ENCODE data around the gene AP3M1. TPM values are rescaled to one million over a fixed set of nuclear protein-coding genes. Genes with fewer than 3 reads are reported as not detected.
A peak's percentile ranks its signal among the peaks of the same experiment; 100 is the strongest.

The AP3M1 gene, protein sequence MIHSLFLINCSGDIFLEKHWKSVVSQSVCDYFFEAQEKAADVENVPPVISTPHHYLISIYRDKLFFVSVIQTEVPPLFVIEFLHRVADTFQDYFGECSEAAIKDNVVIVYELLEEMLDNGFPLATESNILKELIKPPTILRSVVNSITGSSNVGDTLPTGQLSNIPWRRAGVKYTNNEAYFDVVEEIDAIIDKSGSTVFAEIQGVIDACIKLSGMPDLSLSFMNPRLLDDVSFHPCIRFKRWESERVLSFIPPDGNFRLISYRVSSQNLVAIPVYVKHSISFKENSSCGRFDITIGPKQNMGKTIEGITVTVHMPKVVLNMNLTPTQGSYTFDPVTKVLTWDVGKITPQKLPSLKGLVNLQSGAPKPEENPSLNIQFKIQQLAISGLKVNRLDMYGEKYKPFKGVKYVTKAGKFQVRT
- total RNA-seq, result 10 to 100 TPM; 35.4 to 42.2 TPM

DNA sequence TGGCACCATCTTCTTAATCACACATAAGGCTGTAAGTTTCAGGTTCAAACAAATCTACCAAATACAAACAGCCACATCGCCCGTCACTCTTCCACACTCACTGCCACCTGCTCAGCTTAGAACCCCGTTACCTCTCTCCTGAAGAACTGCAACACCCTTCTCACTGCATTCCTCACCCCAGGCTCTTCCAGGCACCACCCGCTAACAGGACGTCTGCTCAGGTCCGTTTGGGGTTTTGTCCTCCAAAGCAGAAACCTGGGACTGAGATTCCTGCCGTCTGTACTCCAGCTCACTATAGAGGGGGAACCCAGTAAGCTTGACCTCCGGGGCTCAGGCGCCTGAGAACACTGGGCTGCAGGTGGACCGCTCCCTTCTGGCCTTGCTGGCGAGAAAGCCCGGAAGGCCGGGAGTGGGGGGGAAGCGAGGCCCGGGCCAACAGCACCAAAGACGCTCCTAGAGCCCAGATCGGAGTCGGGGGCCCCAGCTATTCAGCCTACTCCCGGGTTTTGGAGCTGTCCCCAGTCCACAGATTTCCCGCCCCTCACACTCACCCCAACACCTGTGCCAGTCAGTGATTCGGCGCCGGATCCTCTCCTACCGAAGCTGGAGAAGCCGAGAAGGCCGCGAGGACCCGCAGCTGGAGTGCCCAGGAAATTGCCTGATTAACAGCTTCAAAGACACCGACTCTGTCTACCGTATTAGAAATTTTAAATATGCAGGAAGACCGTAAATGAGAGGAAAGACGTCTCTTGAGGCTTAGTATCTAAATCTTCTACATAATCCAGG is at the start of gene AP3M1:
TSS of gene AP3M1 (minus strand) at position 625 of the 786 bp plus-strand sequence. CDS start 12,449 bp downstream, outside the sequence.
- ChIA-PET POLR2A (interaction anchor here (0.6 to 2.1 kb wide), 17 partner anchors 8 to 518 kb away, joined by 3 to 9 read pairs (median 4); no protein-coding TSS in a partner anchor), CTCF (interaction anchor here (0.7 to 2.5 kb wide), 7 partner anchors 13 to 950 kb away, joined by 3 to 12 read pairs (median 3); no protein-coding TSS in a partner anchor)
- Mint-ChIP-seq H3K27ac (no peak within 1 kb of the TSS), H3K27me3 (no peaks in the 10 kb centered on the region), H3K9me3 (no peaks in the 10 kb centered on the region), H3K36me3 (ENCODE audit: low read depth) (peaks cover 21% of the 10 kb centered on the region), H3K4me3 (no peak within 1 kb of the TSS), H3K4me1 (ENCODE audit: low read depth) (peaks cover 33% of the 10 kb centered on the region)
- peak; percentile 67 for ATAC-seq
- intact Hi-C loops (cut with micrococcal nuclease), result no loop called here
- TF ChIP-seq, protein P1, sequence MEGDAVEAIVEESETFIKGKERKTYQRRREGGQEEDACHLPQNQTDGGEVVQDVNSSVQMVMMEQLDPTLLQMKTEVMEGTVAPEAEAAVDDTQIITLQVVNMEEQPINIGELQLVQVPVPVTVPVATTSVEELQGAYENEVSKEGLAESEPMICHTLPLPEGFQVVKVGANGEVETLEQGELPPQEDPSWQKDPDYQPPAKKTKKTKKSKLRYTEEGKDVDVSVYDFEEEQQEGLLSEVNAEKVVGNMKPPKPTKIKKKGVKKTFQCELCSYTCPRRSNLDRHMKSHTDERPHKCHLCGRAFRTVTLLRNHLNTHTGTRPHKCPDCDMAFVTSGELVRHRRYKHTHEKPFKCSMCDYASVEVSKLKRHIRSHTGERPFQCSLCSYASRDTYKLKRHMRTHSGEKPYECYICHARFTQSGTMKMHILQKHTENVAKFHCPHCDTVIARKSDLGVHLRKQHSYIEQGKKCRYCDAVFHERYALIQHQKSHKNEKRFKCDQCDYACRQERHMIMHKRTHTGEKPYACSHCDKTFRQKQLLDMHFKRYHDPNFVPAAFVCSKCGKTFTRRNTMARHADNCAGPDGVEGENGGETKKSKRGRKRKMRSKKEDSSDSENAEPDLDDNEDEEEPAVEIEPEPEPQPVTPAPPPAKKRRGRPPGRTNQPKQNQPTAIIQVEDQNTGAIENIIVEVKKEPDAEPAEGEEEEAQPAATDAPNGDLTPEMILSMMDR (IDR thresholded peaks at IDR 0.05), result no peak
- peak; percentile 86 for DNase-seq

DNA sequence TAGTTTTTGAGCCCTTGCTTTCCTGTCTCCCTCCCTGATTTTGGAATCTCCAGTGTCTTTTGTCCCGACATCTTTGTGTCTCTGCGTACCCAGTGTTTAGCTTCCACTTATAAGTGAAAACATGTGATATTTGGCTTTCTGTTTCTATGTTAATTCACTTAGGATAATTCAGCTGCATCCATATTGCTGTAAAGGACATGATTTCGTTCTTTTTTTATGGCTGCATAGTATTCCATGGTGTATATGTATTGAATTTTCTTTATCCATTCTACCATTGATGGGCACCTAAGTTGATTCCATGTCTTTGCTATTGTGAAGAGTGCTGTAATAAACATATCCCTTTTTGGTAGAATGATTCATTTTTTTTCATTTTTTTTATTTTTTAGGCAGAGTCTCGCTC is 48.7 kb upstream of the AP3M1 start:
- Mint-ChIP-seq H3K27me3 (no peaks in the 10 kb centered on the region), H3K4me1 (ENCODE audit: low read depth) (peaks cover 17% of the 10 kb centered on the region), H3K36me3 (ENCODE audit: low read depth) (peaks cover 18% of the 10 kb centered on the region), H3K4me3 (no peak overlapping the region), H3K9me3 (peaks cover 3% of the 10 kb centered on the region), H3K27ac (no peak overlapping the region)
- intact Hi-C loops (cut with micrococcal nuclease), result no loop called here
- ATAC-seq (no peak), DNase-seq (no peak)
- TF ChIP-seq, protein P1 (IDR thresholded peaks at IDR 0.05), result no peak
- CTCF ChIA-PET, result interaction anchor here (1.3 kb wide), 1 partner anchor 15 kb away, joined by 3 read pairs; no protein-coding TSS in a partner anchor
- POLR2A ChIA-PET, result interaction anchor here (0.7 to 2.1 kb wide), 2 partner anchors 9 to 20 kb away, joined by 3 to 5 read pairs; no protein-coding TSS in a partner anchor

DNA sequence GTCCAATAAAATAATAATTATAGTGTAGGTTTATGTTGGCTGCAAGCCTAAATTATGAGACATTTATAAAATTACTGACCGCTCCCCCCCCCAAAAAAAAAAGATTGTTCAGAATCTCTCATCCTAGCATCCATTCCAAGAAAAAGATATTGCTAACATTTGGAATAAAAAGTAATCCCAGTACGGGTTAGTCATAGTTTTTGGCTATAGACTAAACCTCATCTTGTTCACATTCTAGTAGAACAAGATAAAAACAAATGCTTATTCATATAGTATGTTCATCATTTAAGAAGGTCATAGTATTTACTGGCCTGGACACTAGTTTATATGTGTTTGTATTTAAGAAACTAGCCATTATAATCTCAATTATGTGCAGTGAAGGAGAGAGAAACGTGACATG is 44.4 kb upstream of the AP3M1 start:
- H3K9me3 Mint-ChIP-seq, result peaks cover 3% of the 10 kb centered on the region
- H3K27ac Mint-ChIP-seq, result no peak overlapping the region
- intact Hi-C loops (cut with micrococcal nuclease), result no loop called here
- DNase-seq (no peak), ATAC-seq (no peak)
- peaks cover 4% of the 10 kb centered on the region for H3K36me3 Mint-ChIP-seq (ENCODE audit: low read depth)
- ChIA-PET CTCF (interaction anchor here (1.0 kb wide), 1 partner anchor 19 kb away, joined by 4 read pairs; no protein-coding TSS in a partner anchor), POLR2A (no interaction called here)
- H3K4me3 Mint-ChIP-seq, result no peak overlapping the region
- peaks cover 44% of the 10 kb centered on the region for H3K4me1 Mint-ChIP-seq (ENCODE audit: low read depth)
- no peaks in the 10 kb centered on the region for H3K27me3 Mint-ChIP-seq
- TF ChIP-seq, protein P1 (IDR thresholded peaks at IDR 0.05), result no peak

DNA sequence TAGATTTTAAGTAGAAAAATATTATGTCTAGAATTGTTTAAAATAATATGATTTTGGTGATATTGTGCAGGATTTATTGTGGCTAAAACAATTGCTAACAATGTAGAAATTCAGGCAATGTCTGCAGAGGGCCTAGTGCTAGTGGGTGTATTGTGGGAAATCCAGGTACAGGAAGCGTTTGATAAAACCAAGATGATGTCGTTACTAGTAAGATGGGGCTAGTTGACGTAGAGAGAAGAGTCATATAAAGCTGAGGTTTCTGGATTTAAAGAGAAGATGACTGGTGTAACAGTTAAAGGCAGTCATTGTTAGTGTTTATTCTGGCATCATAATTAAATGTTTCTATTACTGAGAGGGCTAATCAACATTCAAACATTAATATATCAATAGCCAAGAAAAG is 43.9 kb upstream of the AP3M1 start:
- no peaks in the 10 kb centered on the region for H3K27me3 Mint-ChIP-seq
- DNase-seq, result no peak
- TF ChIP-seq, protein P1 (IDR thresholded peaks at IDR 0.05), result no peak
- no peak overlapping the region for H3K4me3 Mint-ChIP-seq
- peaks cover 4% of the 10 kb centered on the region for H3K36me3 Mint-ChIP-seq (ENCODE audit: low read depth)
- POLR2A ChIA-PET, result no interaction called here
- ATAC-seq, result peak; percentile 79
- CTCF ChIA-PET, result interaction anchor here (1.0 kb wide), 1 partner anchor 19 kb away, joined by 4 read pairs; no protein-coding TSS in a partner anchor
- peaks cover 49% of the 10 kb centered on the region for H3K4me1 Mint-ChIP-seq (ENCODE audit: low read depth)
- intact Hi-C loops (cut with micrococcal nuclease), result no loop called here
- peak overlapping the region; percentile 12 for H3K27ac Mint-ChIP-seq
- H3K9me3 Mint-ChIP-seq, result peaks cover 3% of the 10 kb centered on the region
